B cell (primary cell): Measurements from ENCODE around the gene SEC14L1. TPM values are rescaled to one million over a fixed set of nuclear protein-coding genes. Genes with fewer than 3 reads are reported as not detected.

ENCODE experiments used
- ATAC-seq: fragments of 200-7000 bp; cut with Tn5 transposase; one replicate; pipeline ENCODE4 v1.10.0; 2021; ENCODE audit warnings: low read depth, mild to moderate bottlenecking, moderate number of reproducible peaks, moderate library complexity
- CTCF ChIA-PET: fragments of 350-600 bp; sonication (Branson Sonifier 250); formaldehyde crosslinking; loops from one replicate; lab custom pipeline; 2021; ENCODE audit warnings: antibody characterized with exemption, inconsistent platforms; lab: Charles Lee
- POLR2A ChIA-PET: fragments of 350-600 bp; sonication (Branson Sonifier 250); formaldehyde crosslinking; loops from one replicate; lab custom pipeline; 2021; ENCODE audit warnings: antibody characterized with exemption; lab: Charles Lee
- DNase-seq: peaks from one replicate; pipeline ENCODE4 v3.0.0; 2013
- H2AFZ ChIP-seq: 2 replicates; pipeline ENCODE4 v1.6.1; 2012; ENCODE audit warnings: mild to moderate bottlenecking, low read depth, low read length; ENCODE audit not compliant: insufficient read depth, poor library complexity, severe bottlenecking
- H3K27ac ChIP-seq, 2 donors: 1 replicate in 1 of 2; 2 replicates in 1 of 2; pipeline ENCODE4 v1.5.1; 2012 to 2013; ENCODE audit warnings: low read length in 2 of 2, mild to moderate bottlenecking in 2 of 2, moderate library complexity in 1 of 2
- H3K27me3 ChIP-seq, 4 experiments: fragments of 200-600 bp in 1 of 4; sonication (generic) in 1 of 4; replicated peaks in 1 of 4; 1 replicate in 2 of 4; 2 replicates in 2 of 4; pipeline versions ENCODE4 v1.6.1 to v1.7.0; 2013 to 2016; ENCODE audit warnings: low read length in 3 of 4, mild to moderate bottlenecking in 2 of 4, mixed read lengths in 1 of 4, moderate library complexity in 1 of 4; ENCODE audit not compliant: insufficient read depth in 4 of 4, control insufficient read depth in 3 of 4; ENCODE audit errors: control extremely low read depth in 1 of 4
- H3K36me3 ChIP-seq, 2 experiments: replicated peaks in 1 of 2; 1 replicate in 1 of 2; 2 replicates in 1 of 2; pipeline versions ENCODE4 v1.6.1 to v1.7.1; 2013; ENCODE audit warnings: low read length in 1 of 2; ENCODE audit not compliant: insufficient read depth in 2 of 2, control insufficient read depth in 1 of 2; ENCODE audit errors: control extremely low read depth in 1 of 2, extremely low read depth in 1 of 2
- H3K4me1 ChIP-seq, 2 donors: fragments of 200-600 bp in 1 of 2; sonication (generic) in 1 of 2; 1 replicate in 1 of 2; 2 replicates in 1 of 2; pipeline versions ENCODE4 v1.5.1 to v1.6.1; 2013 to 2017; ENCODE audit warnings: low read length in 2 of 2; ENCODE audit not compliant: control insufficient read depth in 2 of 2, insufficient read depth in 2 of 2
- H3K4me2 ChIP-seq: replicated peaks from 2 replicates; pipeline ENCODE3; 2012; ENCODE audit warnings: mild to moderate bottlenecking, low read depth, low read length; ENCODE audit not compliant: poor library complexity, severe bottlenecking
- H3K4me3 ChIP-seq, 5 experiments: fragments of 200-600 bp in 1 of 5; sonication (generic) in 1 of 5; 1 replicate in 3 of 5; 2 replicates in 2 of 5; pipeline versions ENCODE4 v1.5.1 to v1.7.0; 2011 to 2016; ENCODE audit warnings: low read length in 4 of 5, mild to moderate bottlenecking in 4 of 5, low read depth in 2 of 5, control low read depth in 1 of 5, moderate library complexity in 1 of 5; ENCODE audit not compliant: insufficient read depth in 1 of 5; ENCODE audit errors: control extremely low read depth in 1 of 5, extremely low read depth in 1 of 5
- H3K79me2 ChIP-seq: fragments of 200-600 bp; sonication (generic); one replicate; pipeline ENCODE4 v1.6.0; 2016; ENCODE audit warnings: low read length; ENCODE audit not compliant: control insufficient read depth, insufficient read depth
- H3K9ac ChIP-seq: fragments of 200-600 bp; sonication (generic); 2 replicates; pipeline ENCODE4 v1.6.1; 2017; ENCODE audit warnings: mild to moderate bottlenecking, low read length, moderate library complexity
- H3K9me3 ChIP-seq, 3 donors: one replicate each; pipeline versions ENCODE4 v1.6.1 to v1.7.1; 2013; ENCODE audit warnings: low read length in 2 of 3; ENCODE audit not compliant: control insufficient read depth in 2 of 3, insufficient read depth in 1 of 3; ENCODE audit errors: control extremely low read depth in 1 of 3
- H4K20me1 ChIP-seq: 2 replicates; pipeline ENCODE4 v1.6.0; 2012; ENCODE audit warnings: mild to moderate bottlenecking, low read length; ENCODE audit not compliant: insufficient read depth, control insufficient read depth, poor library complexity, severe bottlenecking
- H3K27ac Mint-ChIP-seq: one replicate; pipeline ENCODE4 v1.8.0; 2021; ENCODE audit warnings: mixed read lengths
- H3K27me3 Mint-ChIP-seq: one replicate; pipeline ENCODE4 v1.8.0; 2021; ENCODE audit warnings: mixed read lengths
- H3K4me1 Mint-ChIP-seq: one replicate; pipeline ENCODE4 v1.8.0; 2021; ENCODE audit warnings: mixed read lengths
- H3K4me3 Mint-ChIP-seq: one replicate; pipeline ENCODE4 v1.8.0; 2021; ENCODE audit warnings: mixed read lengths
- H3K9me3 Mint-ChIP-seq: one replicate; pipeline ENCODE4 v1.8.0; 2022; ENCODE audit warnings: mixed read lengths; ENCODE audit not compliant: insufficient read depth
- CTCF ChIP-seq: fragments of 200-600 bp; IDR thresholded peaks from one replicate; pipeline ENCODE4 v1.8.0; 2022; ENCODE audit warnings: antibody characterized with exemption, mild to moderate bottlenecking
- EZH2 ChIP-seq: IDR thresholded peaks from 2 replicates; pipeline ENCODE4 v1.6.1; 2012; ENCODE audit warnings: borderline replicate concordance, low read depth, mild to moderate bottlenecking, moderate library complexity, low read length; ENCODE audit not compliant: insufficient read depth, poor library complexity, severe bottlenecking
- WGBS: methylation state at CpG from one replicate; pipeline ENCODE4 v1.1.5; 2013; ENCODE audit warnings: missing lambda C conversion rate; ENCODE audit not compliant: insufficient coverage; 5-methylcytosine and 5-hydroxymethylcytosine counted together
- intact Hi-C: fragments of 100-400 bp; cut with micrococcal nuclease; formaldehyde crosslinking; loops from one replicate; pipeline ENCODE4 v1.10.0; 2022
- polyA plus RNA-seq: library from polyadenylated mRNA; depleted of rRNA; stranded (reverse); fragments of >200 nt; gene quantifications from 2 replicates; pipeline ENCODE4 v1.2.3, GENCODE V29; 2012
- total RNA-seq, 2 donors: library from RNA; stranded (reverse); fragments of 120-200 nt in 1 of 2; gene quantifications; 1 replicate in 1 of 2; 2 replicates in 1 of 2; pipeline versions ENCODE4 v1.2.3 to v1.2.4, GENCODE V29; 2013 to 2022

Gene SEC14L1
- total and polyA plus RNA-seq, 2 donors (not counting 1 experiment from before 2014, with no cell fraction given) = 37.7 to 103 TPM

GRCh38 chr17:77225265-77225664, 84.5 kb downstream of the SEC14L1 start:
- intact Hi-C loops = no loop called here
- Histone ChIP-seq H3K27me3 (no peaks in the 10 kb centered on the region), H3K4me2 (no peak overlapping the region), H3K79me2 (no peaks in the 10 kb centered on the region), H4K20me1 (no peaks in the 10 kb centered on the region), H3K4me1 (no peaks in the 10 kb centered on the region), H3K9me3 (peaks cover 0 to 46% (median 13%) of the 10 kb centered on the region in 3 donors), H3K4me3 (no peak overlapping the region), H2AFZ (no peak overlapping the region), H3K9ac (no peak overlapping the region), H3K27ac (no peak overlapping the region), H3K36me3 (no peaks in the 10 kb centered on the region)
- Mint-ChIP-seq H3K4me3 (no peak overlapping the region), H3K27me3 (no peaks in the 10 kb centered on the region), H3K9me3 (peaks cover 3% of the 10 kb centered on the region), H3K4me1 (no peaks in the 10 kb centered on the region), H3K27ac (no peak overlapping the region)
- POLR2A ChIA-PET = no interaction called here
- WGBS = no CpG with 5 or more reads among the region's 1 CpG
- DNase-seq (no peak), ATAC-seq (no peak)
- CTCF ChIA-PET = no interaction called here
- TF ChIP-seq EZH2 (no peak), CTCF (no peak)

GRCh38 chr17:77227461-77228240, 86.9 kb downstream of the SEC14L1 start:
- Histone ChIP-seq H3K4me1 (no peaks in the 10 kb centered on the region), H2AFZ (no peak overlapping the region), H3K36me3 (no peaks in the 10 kb centered on the region), H3K4me3 (no peak overlapping the region), H3K27me3 (peaks cover 0 to 4% (median 0%) of the 10 kb centered on the region in 4 experiments), H3K9ac (no peak overlapping the region), H4K20me1 (no peaks in the 10 kb centered on the region), H3K79me2 (no peaks in the 10 kb centered on the region), H3K4me2 (no peak overlapping the region), H3K27ac (no peak overlapping the region), H3K9me3 (peaks cover 0 to 46% (median 13%) of the 10 kb centered on the region in 3 donors)
- ATAC-seq (no peak), DNase-seq (no peak)
- no peak overlapping the region for H3K27ac Mint-ChIP-seq
- CTCF ChIA-PET = interaction anchor here (0.7 kb wide), 2 partner anchors 11 to 764 kb away, joined by 3 to 5 read pairs; no protein-coding TSS in a partner anchor
- POLR2A ChIA-PET = interaction anchor here (0.7 kb wide), 1 partner anchor 1624 kb away, joined by 3 read pairs; no protein-coding TSS in a partner anchor
- H3K4me1 Mint-ChIP-seq = no peaks in the 10 kb centered on the region
- peaks cover 3% of the 10 kb centered on the region for H3K9me3 Mint-ChIP-seq
- H3K4me3 Mint-ChIP-seq = no peak overlapping the region
- intact Hi-C loops = no loop called here
- peaks cover 4% of the 10 kb centered on the region for H3K27me3 Mint-ChIP-seq
- TF ChIP-seq EZH2 (no peak), CTCF (no peak)
- 94% methylated on average over 23 of the region's 23 CpGs for WGBS
